K562 (cell line): ENCODE data around the gene KRTAP10-9. TPM values are rescaled to one million over a fixed set of nuclear protein-coding genes. Genes with fewer than 3 reads are reported as not detected.

ENCODE experiments used
- ATAC-seq: fragments of 200-7000 bp; cut with Tn5 transposase; 3 replicates; pipeline ENCODE4 v1.9.1; 2020; ENCODE audit warnings: moderate library complexity
- BruUV-seq: library from RNA; stranded (reverse); fragments of 400-500 nt; replicated peaks from 2 replicates; lab custom pipeline; 2021; lab: Mats Ljungman, UMichigan
- CTCF ChIA-PET: fragments of 300-600 bp; formaldehyde crosslinking; extraction: SDS; loops from one replicate; lab custom pipeline; 2021; ENCODE audit warnings: low intra/inter-chr PET ratio; lab: Yijun Ruan, JAX
- POLR2A ChIA-PET: fragments of 300-600, 350-650 bp; sonication (Branson Sonifier 250); formaldehyde crosslinking; extraction: SDS; loops from one replicate; lab custom pipeline; 2021; ENCODE audit warnings: antibody characterized with exemption, inconsistent platforms; lab: Yijun Ruan, JAX
- DNase-seq, 4 experiments: peaks; one replicate each; pipeline versions ENCODE4 v3.0.0 to v3.0.0-alpha.2; 2011 to 2018; ENCODE audit warnings: low spot score in 3 of 4, mixed read lengths in 3 of 4; ENCODE audit errors: extremely low read depth in 1 of 4
- FAIRE-seq: peaks from 2 replicates; lab custom pipeline; 2011; peaks lifted over from hg19 to GRCh38; lab: Jason Lieb, UNC
- H2AFZ ChIP-seq: 2 replicates; pipeline ENCODE4 v1.6.0; 2011; ENCODE audit warnings: low read depth, low read length, control low read depth, inconsistent platforms
- H3K27ac ChIP-seq: fragments of 200-600 bp; 3 replicates; pipeline ENCODE4 v1.8.0; 2011; ENCODE audit warnings: low read depth, mild to moderate bottlenecking, control low read depth, inconsistent platforms, low read length, moderate library complexity, mixed read lengths; ENCODE audit errors: extremely low read depth
- H3K27me3 ChIP-seq, 2 experiments: fragments of 300-600 bp in 1 of 2; 2 replicates in 1 of 2; 3 replicates in 1 of 2; pipeline versions ENCODE4 v1.6.0 to v1.8.0; 2011; ENCODE audit warnings: inconsistent platforms in 2 of 2, low read length in 2 of 2, mild to moderate bottlenecking in 1 of 2, mixed read lengths in 1 of 2, moderate library complexity in 1 of 2; ENCODE audit not compliant: control insufficient read depth in 2 of 2, insufficient read depth in 2 of 2
- H3K36me3 ChIP-seq: fragments of 300-600 bp; 3 replicates; pipeline ENCODE4 v1.8.0; 2011; ENCODE audit warnings: mild to moderate bottlenecking, low read length, inconsistent platforms; ENCODE audit not compliant: control insufficient read depth, insufficient read depth
- H3K4me1 ChIP-seq, 2 experiments: fragments of 200-600 bp in 1 of 2; replicated peaks in 1 of 2; 2 replicates in 1 of 2; 3 replicates in 1 of 2; pipeline versions ENCODE4 v1.5.1 to v1.8.0; 2011; ENCODE audit warnings: inconsistent platforms in 2 of 2, low read length in 2 of 2, mild to moderate bottlenecking in 1 of 2, mixed read lengths in 1 of 2, moderate library complexity in 1 of 2; ENCODE audit not compliant: control insufficient read depth in 2 of 2, insufficient read depth in 2 of 2
- H3K4me2 ChIP-seq: 2 replicates; pipeline ENCODE4 v1.6.1; 2011; ENCODE audit warnings: low read length, control low read depth, inconsistent platforms, mixed read lengths; ENCODE audit not compliant: insufficient read depth
- H3K4me3 ChIP-seq: fragments of 200-600 bp; sonication (generic), shearing (Covaris generic); 2 replicates; pipeline ENCODE4 v1.5.1; 2016; ENCODE audit warnings: control low read depth, inconsistent platforms
- H3K79me2 ChIP-seq: fragments of 200-600 bp; 3 replicates; pipeline ENCODE4 v1.8.0; 2011; ENCODE audit warnings: low read length, inconsistent platforms; ENCODE audit not compliant: control insufficient read depth, insufficient read depth
- H3K9ac ChIP-seq, 2 experiments: 2 replicates each; pipeline versions ENCODE4 v1.6.0 to v1.6.1; 2011; ENCODE audit warnings: low read depth in 2 of 2, low read length in 2 of 2, control low read depth in 1 of 2, inconsistent platforms in 1 of 2, mild to moderate bottlenecking in 1 of 2, mixed read lengths in 1 of 2; ENCODE audit not compliant: insufficient read depth in 1 of 2
- H3K9me1 ChIP-seq: one replicate; pipeline ENCODE4 v1.6.0; 2011; ENCODE audit warnings: inconsistent platforms, mild to moderate bottlenecking, low read length, moderate library complexity; ENCODE audit not compliant: control insufficient read depth, insufficient read depth
- H3K9me3 ChIP-seq: replicated peaks from 2 replicates; pipeline ENCODE4 v1.5.1; 2011; ENCODE audit warnings: low read depth, low read length, inconsistent platforms; ENCODE audit not compliant: control insufficient read depth, insufficient read depth
- H4K20me1 ChIP-seq: replicated peaks from 2 replicates; pipeline ENCODE4 v1.6.1; 2011; ENCODE audit warnings: low read length, inconsistent platforms, mixed read lengths; ENCODE audit not compliant: control insufficient read depth, insufficient read depth
- CBFA2T3 ChIP-seq: fragments of 450-650 bp; IDR thresholded peaks from 2 replicates; pipeline ENCODE4 v1.6.1; 2017
- CCNT2 ChIP-seq: IDR thresholded peaks from 2 replicates; pipeline ENCODE4 v1.6.1; 2011; ENCODE audit warnings: borderline replicate concordance, low read depth, mild to moderate bottlenecking, moderate library complexity, mixed read lengths, low read length; ENCODE audit not compliant: insufficient read length; ENCODE audit errors: extremely low read depth
- DACH1 ChIP-seq: fragments of 450-650 bp; IDR thresholded peaks from 2 replicates; pipeline ENCODE4 v1.6.1; 2018; ENCODE audit not compliant: partially characterized antibody
- E2F4 ChIP-seq: sonication (generic); formaldehyde crosslinking; IDR thresholded peaks from 2 replicates; pipeline ENCODE4 v1.8.0; 2022; ENCODE audit warnings: mild to moderate bottlenecking, low read depth, missing genetic modification reagents
- EWSR1 ChIP-seq: fragments of 450-650 bp; IDR thresholded peaks from 2 replicates; pipeline ENCODE4 v1.6.1; 2018; ENCODE audit warnings: borderline replicate concordance, mild to moderate bottlenecking, low read depth, moderate library complexity; ENCODE audit not compliant: partially characterized antibody
- ILF3 ChIP-seq: fragments of 450-650 bp; IDR thresholded peaks from 2 replicates; pipeline ENCODE4 v1.6.1; 2018; ENCODE audit warnings: antibody characterized with exemption, mild to moderate bottlenecking, moderate library complexity, borderline replicate concordance
- KAT2B ChIP-seq: IDR thresholded peaks from one replicate; pipeline ENCODE4 v1.6.1; 2012; ENCODE audit warnings: low read depth, mild to moderate bottlenecking, control low read depth, inconsistent platforms, low read length, moderate library complexity
- MTA2 ChIP-seq: fragments of 450-650 bp; IDR thresholded peaks from 2 replicates; pipeline ENCODE4 v1.6.1; 2016; ENCODE audit warnings: low read depth
- RBBP5 ChIP-seq: fragments of 200-600 bp; sonication (generic); IDR thresholded peaks from 2 replicates; pipeline ENCODE4 v1.6.1; 2012; ENCODE audit warnings: borderline replicate concordance, mild to moderate bottlenecking, low read length, control low read depth, inconsistent platforms; ENCODE audit not compliant: insufficient read depth, poor library complexity, severe bottlenecking
- SETDB1 ChIP-seq: IDR thresholded peaks from one replicate; pipeline ENCODE4 v1.6.1; 2012; ENCODE audit warnings: low read length, control low read depth, inconsistent platforms
- SIX5 ChIP-seq, 2 experiments: IDR thresholded peaks; 2 replicates each; pipeline ENCODE4 v1.6.1; 2011; ENCODE audit warnings: low read length in 2 of 2, borderline replicate concordance in 1 of 2, low read depth in 1 of 2, mild to moderate bottlenecking in 1 of 2, moderate library complexity in 1 of 2; ENCODE audit not compliant: insufficient read depth in 1 of 2
- SMARCA4 ChIP-seq: fragments of 450-650 bp; IDR thresholded peaks from 2 replicates; pipeline ENCODE4 v1.6.1; 2016
- SNRNP70 ChIP-seq: fragments of 200-400 bp; formaldehyde crosslinking; optimal IDR thresholded peaks from 2 replicates; pipeline ENCODE3; 2017; ENCODE audit warnings: low read depth, low read length
- TSC22D4 ChIP-seq: fragments of 450-650 bp; IDR thresholded peaks from 2 replicates; pipeline ENCODE4 v1.6.1; 2016; ENCODE audit warnings: missing genetic modification characterization, missing biosample characterization, control low read depth
- ZNF277 ChIP-seq: fragments of 250-450 bp; sonication (Bioruptor Pico); IDR thresholded peaks from 2 replicates; pipeline ENCODE4 v1.8.0; 2022; ENCODE audit warnings: inconsistent platforms, mild to moderate bottlenecking, moderate library complexity, borderline replicate concordance
- ZNF354B ChIP-seq: fragments of 250-450 bp; sonication (Bioruptor Pico); IDR thresholded peaks from 2 replicates; pipeline ENCODE4 v1.4.0; 2020
- ZNF584 ChIP-seq: fragments of 200-800 bp; sonication (Bioruptor generic); IDR thresholded peaks from 2 replicates; pipeline ENCODE4 v1.6.1; 2016; ENCODE audit warnings: low read depth, mild to moderate bottlenecking, missing genetic modification characterization, missing compliant biosample characterization
- ZSCAN29 ChIP-seq: fragments of 450-650 bp; IDR thresholded peaks from 2 replicates; pipeline ENCODE4 v1.6.1; 2017
- WGBS: fragments of 100-300 bp; shearing (Covaris generic); methylation state at CpG from one replicate; pipeline ENCODE4 v1.1.6; 2016; ENCODE audit warnings: low coverage, mixed read lengths; ENCODE audit not compliant: insufficient coverage; ENCODE audit errors: missing lambda C conversion rate; 5-methylcytosine and 5-hydroxymethylcytosine counted together
- in situ Hi-C: fragments of 300-500 bp; cut with MboI; formaldehyde crosslinking; loops from 4 replicates; pipeline ENCODE4 v1.15.0; 2018; ENCODE audit warnings: inconsistent platforms, mixed read lengths
- intact Hi-C: fragments of 100-400 bp; cut with micrococcal nuclease; formaldehyde crosslinking; loops from 2 replicates; pipeline ENCODE4 v1.14.2; 2022
- polyA plus RNA-seq, 8 experiments: library from polyadenylated mRNA; depleted of rRNA in 4 of 8; stranded (reverse) in 5 of 8; unstranded in 3 of 8; fragments of >200 nt; fragmentation: Nextera tagmentation in 2 of 8; fragmentation: Illumina TruSeq in 1 of 8; extraction: Ambion mirVana in 2 of 8; extraction: Trizol in 1 of 8; gene quantifications; 2 replicates each; pipeline versions ENCODE4 v1.2.1 to v1.2.3, GENCODE V29; 2011 to 2014; ENCODE audit warnings: inconsistent platforms in 1 of 8, missing spikeins in 1 of 8
- total RNA-seq, 7 experiments: library from RNA; depleted of rRNA in 6 of 7; stranded (reverse); fragments of >200 nt in 6 of 7; fragmentation: Illumina TruSeq in 2 of 7; extraction: Trizol in 2 of 7; gene quantifications; 2 replicates each; pipeline versions ENCODE4 v1.2.1 to v1.2.3, GENCODE V29; 2011 to 2021; ENCODE audit warnings: low replicate concordance in 1 of 7
- TF ChIP-seq, protein P1 (sequence below): fragments of 450-650 bp; IDR thresholded peaks from 2 replicates; pipeline ENCODE4 v1.6.1; 2014; ENCODE audit warnings: low read depth, mild to moderate bottlenecking, moderate library complexity, borderline replicate concordance

The KRTAP10-9 gene
- total and polyA plus RNA-seq, 9 of the 15 experiments (the other 6 are each of a cell fraction or from before 2014, with no cell fraction given) = not detected

DNA sequence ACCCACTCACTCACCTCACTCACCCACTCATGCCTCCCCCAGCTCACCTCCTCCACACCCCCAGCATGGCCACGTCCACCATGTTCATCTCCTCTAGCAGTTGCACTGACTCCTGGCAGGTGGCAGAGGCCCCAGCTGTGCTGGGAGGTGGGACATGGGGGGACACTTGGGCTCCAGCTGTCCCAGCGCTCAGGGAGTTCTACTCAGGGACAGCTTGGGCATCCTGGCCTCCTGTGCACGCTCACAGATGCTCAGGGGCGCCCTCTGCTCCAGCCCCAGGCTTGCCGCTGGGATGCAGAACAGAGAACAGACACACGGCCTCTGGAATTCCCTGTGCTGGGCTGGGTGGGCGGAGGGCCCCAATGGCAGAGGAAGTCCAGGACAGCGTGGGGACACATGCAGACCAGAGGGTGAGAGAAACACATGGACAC is 9.8 kb upstream of the KRTAP10-9 start:
- POLR2A ChIA-PET = no interaction called here

More for the DNA sequence above, 9.8 kb upstream of the KRTAP10-9 start:
- Histone ChIP-seq H3K4me1 (peaks cover 0 to 10% of the 10 kb centered on the region in 2 experiments; a peak in 2 of 5 replicates), H3K4me2 (no peak overlapping the region), H3K4me3 (no peak overlapping the region), H3K36me3 (no peaks in the 10 kb centered on the region), H3K27ac (no peak overlapping the region), H2AFZ (no peak overlapping the region), H4K20me1 (no peaks in the 10 kb centered on the region), H3K27me3 (peaks cover 14 to 44% of the 10 kb centered on the region in 2 experiments; a peak in 4 of 5 replicates), H3K79me2 (no peaks in the 10 kb centered on the region), H3K9me3 (no peaks in the 10 kb centered on the region), H3K9me1 (peaks cover 3% of the 10 kb centered on the region), H3K9ac (no peak overlapping the region)
- intact Hi-C loops = no loop called here
- CTCF ChIA-PET = no interaction called here
- FAIRE-seq = no peak
- WGBS = 2% methylated on average over 8 of the region's 8 CpGs
- in situ Hi-C loops = no loop called here
- no TSS peak for BruUV-seq
- TF ChIP-seq MTA2 (no peak), KAT2B (no peak), SMARCA4 (no peak), ZNF277 (CRISPR knock-in tag) (no peak), SIX5 (IDR thresholded peaks at IDR 0.05; ENCODE audit: borderline replicate concordance in 1 of 2, insufficient read depth in 1 of 2, low read depth in 1 of 2, low read length in 2 of 2) (no peak), EWSR1 (no peak), SNRNP70 (no peak), E2F4 (CRISPR knock-in tag) (no peak), TSC22D4 (tag) (no peak), CBFA2T3 (no peak), ZNF584 (CRISPR knock-in tag) (no peak), ZSCAN29 (no peak), ZNF354B (CRISPR knock-in tag) (no peak), SETDB1 (no peak), CCNT2 (no peak), DACH1 (no peak), RBBP5 (no peak), ILF3 (no peak)
- TF ChIP-seq, protein P1, sequence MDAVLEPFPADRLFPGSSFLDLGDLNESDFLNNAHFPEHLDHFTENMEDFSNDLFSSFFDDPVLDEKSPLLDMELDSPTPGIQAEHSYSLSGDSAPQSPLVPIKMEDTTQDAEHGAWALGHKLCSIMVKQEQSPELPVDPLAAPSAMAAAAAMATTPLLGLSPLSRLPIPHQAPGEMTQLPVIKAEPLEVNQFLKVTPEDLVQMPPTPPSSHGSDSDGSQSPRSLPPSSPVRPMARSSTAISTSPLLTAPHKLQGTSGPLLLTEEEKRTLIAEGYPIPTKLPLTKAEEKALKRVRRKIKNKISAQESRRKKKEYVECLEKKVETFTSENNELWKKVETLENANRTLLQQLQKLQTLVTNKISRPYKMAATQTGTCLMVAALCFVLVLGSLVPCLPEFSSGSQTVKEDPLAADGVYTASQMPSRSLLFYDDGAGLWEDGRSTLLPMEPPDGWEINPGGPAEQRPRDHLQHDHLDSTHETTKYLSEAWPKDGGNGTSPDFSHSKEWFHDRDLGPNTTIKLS = no peak
- no peak for ATAC-seq
- no peak for DNase-seq
